Liver (tissue), 9 donors: ENCODE measurements around the gene CD55. TPM values are rescaled to one million over a fixed set of nuclear protein-coding genes. Genes with fewer than 3 reads are reported as not detected.

ENCODE experiments used
- DNase-seq: peaks from one replicate; pipeline ENCODE4 v3.0.0-alpha.2; 2017; ENCODE audit warnings: low spot score
- H3K27ac ChIP-seq, 2 donors: one replicate each; pipeline ENCODE4 v1.7.0; 2013; ENCODE audit warnings: inconsistent platforms in 2 of 2, low read length in 2 of 2, control low read depth in 1 of 2, low read depth in 1 of 2, mild to moderate bottlenecking in 1 of 2
- H3K27me3 ChIP-seq, 4 donors: one replicate each; pipeline versions ENCODE4 v1.6.1 to v1.7.0; 2013; ENCODE audit warnings: low read length in 3 of 4, inconsistent platforms in 1 of 4, mild to moderate bottlenecking in 1 of 4, moderate library complexity in 1 of 4; ENCODE audit not compliant: control insufficient read depth in 4 of 4, insufficient read depth in 4 of 4
- H3K36me3 ChIP-seq, 4 donors: one replicate each; pipeline versions ENCODE4 v1.6.1 to v1.7.0; 2013; ENCODE audit warnings: low read length in 3 of 4, mild to moderate bottlenecking in 3 of 4, low read depth in 1 of 4, moderate library complexity in 1 of 4; ENCODE audit not compliant: control insufficient read depth in 4 of 4, insufficient read depth in 3 of 4
- H3K4me1 ChIP-seq, 4 donors: one replicate each; pipeline versions ENCODE4 v1.6.1 to v1.7.0; 2013; ENCODE audit warnings: low read length in 3 of 4, mild to moderate bottlenecking in 3 of 4, moderate library complexity in 1 of 4; ENCODE audit not compliant: control insufficient read depth in 4 of 4, insufficient read depth in 4 of 4
- H3K4me3 ChIP-seq, 3 donors: one replicate each; pipeline versions ENCODE4 v1.6.1 to v1.7.0; 2013; ENCODE audit warnings: low read length in 3 of 3, control low read depth in 1 of 3, low read depth in 1 of 3, mild to moderate bottlenecking in 1 of 3
- H3K9ac ChIP-seq, 2 donors: one replicate each; pipeline ENCODE4 v1.7.0; 2013; ENCODE audit warnings: low read length in 2 of 2, mild to moderate bottlenecking in 2 of 2, moderate library complexity in 2 of 2, control low read depth in 1 of 2, low read depth in 1 of 2
- H3K9me3 ChIP-seq, 4 donors: one replicate each; pipeline versions ENCODE4 v1.6.1 to v1.7.0; 2013; ENCODE audit warnings: low read length in 3 of 4; ENCODE audit not compliant: control insufficient read depth in 4 of 4
- EGR1 ChIP-seq, 2 donors: IDR thresholded peaks; 2 replicates each; pipeline ENCODE4 v1.6.1; 2016 to 2018; ENCODE audit warnings: antibody characterized with exemption in 2 of 2, low read depth in 2 of 2
- FOXA1 ChIP-seq: IDR thresholded peaks from 2 replicates; pipeline ENCODE4 v1.6.1; 2016; ENCODE audit warnings: antibody characterized with exemption
- FOXA2 ChIP-seq: IDR thresholded peaks from 2 replicates; pipeline ENCODE4 v1.6.1; 2016; ENCODE audit warnings: antibody characterized with exemption
- GABPA ChIP-seq, 2 donors: IDR thresholded peaks in 1 of 2; conservative IDR thresholded peaks in 1 of 2; 2 replicates each; pipeline ENCODE4 v1.6.1; 2016; ENCODE audit warnings: antibody characterized with exemption in 2 of 2, mild to moderate bottlenecking in 1 of 2, moderate library complexity in 1 of 2
- HNF4A ChIP-seq, 2 donors: conservative IDR thresholded peaks; 2 replicates each; pipeline ENCODE4 v1.6.1; 2016; ENCODE audit warnings: antibody characterized with exemption in 2 of 2, mild to moderate bottlenecking in 2 of 2
- HNF4G ChIP-seq: IDR thresholded peaks from 2 replicates; pipeline ENCODE4 v1.6.1; 2016; ENCODE audit warnings: antibody characterized with exemption
- JUND ChIP-seq, 2 donors: IDR thresholded peaks; 2 replicates each; pipeline ENCODE4 v1.6.1; 2016; ENCODE audit warnings: antibody characterized with exemption in 2 of 2
- MAX ChIP-seq: IDR thresholded peaks from 2 replicates; pipeline ENCODE4 v1.6.1; 2016; ENCODE audit warnings: antibody characterized with exemption
- NR2F2 ChIP-seq: IDR thresholded peaks from 2 replicates; pipeline ENCODE4 v1.6.1; 2016; ENCODE audit warnings: antibody characterized with exemption
- RAD21 ChIP-seq, 2 donors: IDR thresholded peaks; 2 replicates each; pipeline ENCODE4 v1.6.1; 2016; ENCODE audit warnings: antibody characterized with exemption in 2 of 2, mild to moderate bottlenecking in 2 of 2
- REST ChIP-seq: IDR thresholded peaks from 2 replicates; pipeline ENCODE4 v1.6.1; 2016; ENCODE audit warnings: antibody characterized with exemption, mild to moderate bottlenecking
- RXRA ChIP-seq, 2 donors: IDR thresholded peaks; 2 replicates each; pipeline ENCODE4 v1.6.1; 2017 to 2018; ENCODE audit warnings: antibody characterized with exemption in 2 of 2, mild to moderate bottlenecking in 1 of 2
- SP1 ChIP-seq: IDR thresholded peaks from 2 replicates; pipeline ENCODE4 v1.6.1; 2018; ENCODE audit warnings: antibody characterized with exemption, mild to moderate bottlenecking
- TAF1 ChIP-seq: conservative IDR thresholded peaks from 2 replicates; pipeline ENCODE4 v1.6.1; 2016; ENCODE audit warnings: antibody characterized with exemption, mild to moderate bottlenecking
- YY1 ChIP-seq: IDR thresholded peaks from 2 replicates; pipeline ENCODE4 v1.6.1; 2016; ENCODE audit warnings: antibody characterized with exemption, mild to moderate bottlenecking
- polyA plus RNA-seq, 2 donors: library from polyadenylated mRNA; stranded (reverse) in 1 of 2; unstranded in 1 of 2; fragments of 200-250 nt in 1 of 2; fragments of >200 nt in 1 of 2; fragmentation: Nextera tagmentation in 1 of 2; extraction: Ambion mirVana in 1 of 2; gene quantifications; one replicate each; pipeline versions ENCODE4 v1.2.1 to v1.2.3, GENCODE V29; 2013 to 2015
- total RNA-seq, 2 donors: library from RNA; depleted of rRNA; stranded (reverse); fragments of >200 nt; gene quantifications; one replicate each; pipeline ENCODE4 v1.2.3, GENCODE V29; 2014
- TF ChIP-seq, protein P1 (sequence below): fragments of 150-350 bp; IDR thresholded peaks from 2 replicates; pipeline ENCODE4 v1.5.1; 2017; ENCODE audit warnings: improper control_type of control experiment, low read depth, low read length; ENCODE audit not compliant: missing input control
- TF ChIP-seq, protein P2 (sequence below): IDR thresholded peaks from 2 replicates; pipeline ENCODE4 v1.6.1; 2016; ENCODE audit warnings: antibody characterized with exemption
- TF ChIP-seq, protein P3 (sequence below): IDR thresholded peaks from 2 replicates; pipeline ENCODE4 v1.6.1; 2016; ENCODE audit warnings: antibody characterized with exemption
- donor health status: healthy.
- donor health status: healthy.
- donor health status: healthy.
- donor health status: healthy.
- donor health status: healthy.

CD55 gene
- total and polyA plus RNA-seq, 4 donors = 11.0 to 27.6 (median 12.6) TPM

DNA sequence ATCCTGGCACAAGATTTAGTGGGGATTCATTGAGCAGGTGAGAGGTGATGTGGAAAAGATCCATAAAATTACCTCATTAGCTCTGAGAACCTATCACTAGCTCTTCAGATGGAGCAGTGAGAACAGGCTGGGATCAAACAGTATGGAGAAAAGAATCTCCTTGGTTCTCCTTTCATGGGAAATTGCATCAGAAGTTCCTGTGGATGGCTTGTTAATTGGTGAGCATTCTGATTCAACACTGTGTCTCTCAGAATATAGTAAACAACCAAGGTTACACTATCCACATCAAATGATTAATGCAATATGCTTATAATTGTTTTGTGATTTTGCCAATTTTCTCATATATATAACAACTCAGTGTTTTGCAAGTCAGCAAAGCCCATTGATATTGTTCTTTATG is 8.3 kb upstream of the CD55 start:
- TF ChIP-seq, protein P1, sequence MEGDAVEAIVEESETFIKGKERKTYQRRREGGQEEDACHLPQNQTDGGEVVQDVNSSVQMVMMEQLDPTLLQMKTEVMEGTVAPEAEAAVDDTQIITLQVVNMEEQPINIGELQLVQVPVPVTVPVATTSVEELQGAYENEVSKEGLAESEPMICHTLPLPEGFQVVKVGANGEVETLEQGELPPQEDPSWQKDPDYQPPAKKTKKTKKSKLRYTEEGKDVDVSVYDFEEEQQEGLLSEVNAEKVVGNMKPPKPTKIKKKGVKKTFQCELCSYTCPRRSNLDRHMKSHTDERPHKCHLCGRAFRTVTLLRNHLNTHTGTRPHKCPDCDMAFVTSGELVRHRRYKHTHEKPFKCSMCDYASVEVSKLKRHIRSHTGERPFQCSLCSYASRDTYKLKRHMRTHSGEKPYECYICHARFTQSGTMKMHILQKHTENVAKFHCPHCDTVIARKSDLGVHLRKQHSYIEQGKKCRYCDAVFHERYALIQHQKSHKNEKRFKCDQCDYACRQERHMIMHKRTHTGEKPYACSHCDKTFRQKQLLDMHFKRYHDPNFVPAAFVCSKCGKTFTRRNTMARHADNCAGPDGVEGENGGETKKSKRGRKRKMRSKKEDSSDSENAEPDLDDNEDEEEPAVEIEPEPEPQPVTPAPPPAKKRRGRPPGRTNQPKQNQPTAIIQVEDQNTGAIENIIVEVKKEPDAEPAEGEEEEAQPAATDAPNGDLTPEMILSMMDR = no peak
- no peak for TF ChIP-seq RAD21 (IDR thresholded peaks at IDR 0.05)
- TF ChIP-seq RXRA (IDR thresholded peaks at IDR 0.05) = no peak
- TF ChIP-seq FOXA1 = no peak
- no peak for TF ChIP-seq GABPA (IDR thresholded peaks at IDR 0.05 in 1 of 2, conservative IDR thresholded peaks at IDR 0.05 in 1 of 2)
- TF ChIP-seq, protein P2, sequence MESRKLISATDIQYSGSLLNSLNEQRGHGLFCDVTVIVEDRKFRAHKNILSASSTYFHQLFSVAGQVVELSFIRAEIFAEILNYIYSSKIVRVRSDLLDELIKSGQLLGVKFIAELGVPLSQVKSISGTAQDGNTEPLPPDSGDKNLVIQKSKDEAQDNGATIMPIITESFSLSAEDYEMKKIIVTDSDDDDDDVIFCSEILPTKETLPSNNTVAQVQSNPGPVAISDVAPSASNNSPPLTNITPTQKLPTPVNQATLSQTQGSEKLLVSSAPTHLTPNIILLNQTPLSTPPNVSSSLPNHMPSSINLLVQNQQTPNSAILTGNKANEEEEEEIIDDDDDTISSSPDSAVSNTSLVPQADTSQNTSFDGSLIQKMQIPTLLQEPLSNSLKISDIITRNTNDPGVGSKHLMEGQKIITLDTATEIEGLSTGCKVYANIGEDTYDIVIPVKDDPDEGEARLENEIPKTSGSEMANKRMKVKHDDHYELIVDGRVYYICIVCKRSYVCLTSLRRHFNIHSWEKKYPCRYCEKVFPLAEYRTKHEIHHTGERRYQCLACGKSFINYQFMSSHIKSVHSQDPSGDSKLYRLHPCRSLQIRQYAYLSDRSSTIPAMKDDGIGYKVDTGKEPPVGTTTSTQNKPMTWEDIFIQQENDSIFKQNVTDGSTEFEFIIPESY = no peak
- no peak for TF ChIP-seq HNF4G
- no peak overlapping the region for H3K9ac ChIP-seq
- H3K9me3 ChIP-seq = no peaks in the 10 kb centered on the region
- no peaks in the 10 kb centered on the region for H3K4me1 ChIP-seq
- no peaks in the 10 kb centered on the region for H3K27me3 ChIP-seq
- H3K27ac ChIP-seq = no peak overlapping the region
- no peaks in the 10 kb centered on the region for H3K36me3 ChIP-seq
- no peak for DNase-seq
- no peak overlapping the region for H3K4me3 ChIP-seq

- Histone ChIP-seq H3K27ac (no peak overlapping the region), H3K9ac (no peak overlapping the region), H3K36me3 (no peaks in the 10 kb centered on the region), H3K9me3 (no peaks in the 10 kb centered on the region), H3K4me1 (no peaks in the 10 kb centered on the region), H3K27me3 (no peaks in the 10 kb centered on the region), H3K4me3 (no peak overlapping the region)
- TF ChIP-seq REST = no peak
- no peak for TF ChIP-seq HNF4A (conservative IDR thresholded peaks at IDR 0.05)
- TF ChIP-seq, protein P2 = no peak
- TF ChIP-seq FOXA2 = no peak
- no peak for TF ChIP-seq NR2F2
- TF ChIP-seq, protein P3, sequence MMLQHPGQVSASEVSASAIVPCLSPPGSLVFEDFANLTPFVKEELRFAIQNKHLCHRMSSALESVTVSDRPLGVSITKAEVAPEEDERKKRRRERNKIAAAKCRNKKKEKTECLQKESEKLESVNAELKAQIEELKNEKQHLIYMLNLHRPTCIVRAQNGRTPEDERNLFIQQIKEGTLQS = no peak
- TF ChIP-seq TAF1 = no peak
- TF ChIP-seq RAD21 (IDR thresholded peaks at IDR 0.05) = no peak
- TF ChIP-seq JUND (IDR thresholded peaks at IDR 0.05) = no peak
- TF ChIP-seq YY1 = no peak
- no peak for TF ChIP-seq RXRA (IDR thresholded peaks at IDR 0.05)
- TF ChIP-seq SP1 = no peak
- no peak for TF ChIP-seq EGR1 (IDR thresholded peaks at IDR 0.05; ENCODE audit: low read depth in 2 of 2)
- no peak for TF ChIP-seq HNF4G
- TF ChIP-seq FOXA1 = no peak
- no peak for TF ChIP-seq GABPA (IDR thresholded peaks at IDR 0.05 in 1 of 2, conservative IDR thresholded peaks at IDR 0.05 in 1 of 2)
- TF ChIP-seq MAX = no peak
- DNase-seq = no peak
Observed at GRCh38 chr1:207314816-207315215, 6.7 kb upstream of the CD55 start.
